Right hindlimb (tissue), 1 donor: ENCODE measurements around the gene MAGI1.
"Not testable (repeated sequence)": the region's sequence is repeated elsewhere in the genome, so short reads cannot be mapped to it uniquely, and the experiment has no call there.

Source experiments
- DNase-seq: peaks from one replicate; pipeline ENCODE4 v3.0.0-alpha.2; 2018

The MAGI1 gene

DNA sequence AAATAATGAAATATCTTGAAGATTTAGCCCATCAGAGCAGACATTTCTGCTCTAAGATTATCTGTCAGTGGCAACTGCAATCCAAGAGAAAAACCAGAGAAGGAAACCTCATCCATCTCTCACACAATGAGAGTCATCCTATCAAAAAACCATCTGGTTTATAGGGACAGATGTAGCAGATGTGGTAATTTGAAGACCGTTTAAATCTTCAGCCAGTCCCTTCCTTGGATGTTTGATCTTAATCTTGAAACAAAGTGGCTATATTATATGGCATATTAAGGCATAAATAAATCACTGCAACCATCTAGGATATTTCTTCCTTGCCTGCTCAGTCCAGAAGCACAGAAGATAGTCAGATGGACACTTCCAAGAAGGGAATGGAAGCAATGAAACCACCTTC, 305.3 kb downstream of the MAGI1 start:
- no peak for DNase-seq

DNA sequence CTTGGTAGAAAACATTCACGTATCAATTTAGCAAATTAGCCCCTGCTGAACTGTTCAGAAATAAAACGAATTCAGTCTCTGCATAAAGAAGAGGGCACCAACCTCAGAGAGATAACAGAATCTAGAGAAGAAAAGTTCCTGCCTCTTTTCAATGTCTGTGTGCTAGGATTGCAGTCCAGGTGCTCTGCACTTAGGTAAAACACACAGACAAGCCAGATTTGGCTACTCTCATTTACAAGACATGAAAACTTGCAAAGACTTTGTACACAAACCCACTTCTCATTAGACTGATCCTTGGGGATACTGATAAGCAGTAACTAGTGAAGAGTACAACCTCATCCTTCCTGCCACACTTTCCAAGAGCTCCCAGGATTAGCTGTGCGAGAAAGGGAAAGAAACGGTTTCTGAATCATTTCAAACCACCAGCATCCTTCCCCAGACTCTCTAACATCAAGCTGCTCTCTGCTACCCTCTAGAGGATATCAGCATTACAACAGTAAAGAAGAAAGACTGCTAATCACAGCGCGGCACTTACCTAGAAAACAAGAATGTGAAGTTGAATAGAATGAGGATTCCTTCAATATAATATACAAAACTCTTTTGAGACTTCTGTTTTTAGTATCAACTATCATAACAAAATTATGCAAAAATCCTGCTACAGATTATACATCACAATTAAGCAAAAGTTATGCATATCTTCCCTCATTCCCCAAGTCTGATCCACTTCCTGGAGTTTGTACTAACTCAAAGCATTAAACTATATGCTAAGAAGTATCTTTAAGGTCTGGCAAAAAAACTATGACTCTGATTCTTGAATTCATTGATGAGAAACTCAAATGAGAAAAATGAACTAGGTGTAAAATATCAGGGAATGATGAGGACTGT, 306.4 kb downstream of the MAGI1 start:
- no peak for DNase-seq

DNA sequence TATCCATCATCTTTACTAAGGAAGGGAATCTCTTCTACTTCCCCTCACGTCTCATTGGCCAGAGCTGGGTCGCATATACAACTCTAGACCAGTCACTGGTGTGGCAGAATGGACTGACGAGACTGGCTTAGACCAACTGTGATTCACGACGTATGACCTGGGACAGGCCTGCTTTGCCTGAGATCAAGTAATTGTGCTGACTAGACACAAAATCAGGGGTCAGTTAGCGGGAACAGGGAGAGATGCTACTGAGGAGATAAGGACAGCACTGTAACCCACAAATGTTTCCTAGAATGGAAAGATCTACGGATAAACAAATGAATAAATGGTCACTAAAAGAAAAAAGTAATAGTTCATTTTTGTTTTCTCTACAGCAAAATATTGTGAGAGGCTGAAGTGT, 308.3 kb downstream of the MAGI1 start:
- DNase-seq: no peak

DNA sequence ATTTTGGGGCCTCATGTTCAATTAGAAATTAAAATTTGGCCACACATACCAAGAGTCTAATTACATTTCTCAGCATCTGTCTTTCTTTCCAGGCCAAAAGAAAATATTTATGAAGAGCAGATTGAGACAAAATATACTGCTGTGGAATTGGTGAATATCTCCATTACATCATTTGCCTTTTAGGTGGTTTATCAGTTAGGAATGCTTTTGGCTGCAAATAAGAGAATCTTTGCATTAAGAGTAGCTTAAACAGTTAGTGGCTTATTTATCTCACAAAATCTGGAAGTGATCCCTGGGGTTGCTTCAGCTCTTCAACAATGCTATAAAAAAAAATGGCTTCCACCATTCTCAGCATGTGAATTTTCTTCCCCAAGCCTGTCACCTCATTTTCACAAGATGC, 308.7 kb downstream of the MAGI1 start:
- DNase-seq: no peak

DNA sequence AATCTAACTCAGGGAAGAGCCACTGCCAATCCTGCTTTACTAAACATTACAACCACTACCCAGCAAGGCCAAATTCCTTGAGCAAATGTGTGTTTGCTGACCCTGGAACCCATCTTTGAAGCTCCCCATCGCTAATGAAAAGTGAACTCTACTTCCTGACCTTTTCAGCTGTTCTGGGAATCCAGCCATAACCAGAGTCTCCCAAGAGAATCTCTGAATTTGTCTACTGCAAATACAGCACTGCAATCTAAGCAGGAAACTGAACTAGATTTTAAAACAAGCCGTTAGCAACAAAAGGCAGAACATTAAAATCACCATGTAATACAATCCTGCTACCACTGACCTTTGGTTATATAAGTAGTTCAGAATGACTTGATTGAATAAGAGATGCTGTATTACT, 309.2 kb downstream of the MAGI1 start:
- DNase-seq: peak; percentile 80

DNA sequence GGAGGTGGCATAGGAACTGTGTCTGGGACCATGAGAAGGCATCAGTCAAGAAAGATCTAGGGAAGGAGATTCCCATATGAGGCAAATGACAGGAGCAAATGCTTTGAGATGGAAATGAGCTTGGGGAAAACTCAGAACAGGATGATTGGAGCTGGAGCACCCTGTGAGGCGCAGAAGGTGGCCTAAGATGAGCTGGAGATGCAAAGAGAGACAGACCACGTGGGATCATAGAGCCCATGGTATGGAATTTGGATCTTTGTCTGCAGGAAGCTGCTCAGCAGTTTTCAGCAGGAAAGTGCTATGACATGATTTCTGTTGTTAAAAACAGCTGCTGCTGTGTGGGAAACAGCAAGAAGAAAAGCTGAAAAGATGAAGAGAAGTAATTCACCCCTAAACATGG, 310.6 kb downstream of the MAGI1 start:
- DNase-seq: no peak

DNA sequence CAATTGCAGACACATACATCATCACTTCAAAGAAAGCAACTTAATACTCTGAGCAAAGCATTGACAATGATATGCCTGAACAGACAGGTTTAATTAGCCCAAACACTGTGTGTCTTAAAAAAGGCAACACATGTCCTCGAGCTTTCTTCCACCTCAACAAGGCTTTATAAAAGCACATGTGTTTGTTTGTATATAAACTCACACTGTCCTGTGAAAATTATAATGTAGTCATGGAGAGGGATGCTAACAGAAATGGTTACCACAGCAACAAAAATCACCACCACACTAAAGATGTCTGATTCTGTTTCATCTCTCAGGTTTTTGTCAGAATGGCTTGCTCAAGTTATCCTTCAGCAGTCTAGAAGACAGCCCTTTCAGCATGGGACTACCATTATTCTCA, 314.7 kb downstream of the MAGI1 start:
- DNase-seq: no peak

DNA sequence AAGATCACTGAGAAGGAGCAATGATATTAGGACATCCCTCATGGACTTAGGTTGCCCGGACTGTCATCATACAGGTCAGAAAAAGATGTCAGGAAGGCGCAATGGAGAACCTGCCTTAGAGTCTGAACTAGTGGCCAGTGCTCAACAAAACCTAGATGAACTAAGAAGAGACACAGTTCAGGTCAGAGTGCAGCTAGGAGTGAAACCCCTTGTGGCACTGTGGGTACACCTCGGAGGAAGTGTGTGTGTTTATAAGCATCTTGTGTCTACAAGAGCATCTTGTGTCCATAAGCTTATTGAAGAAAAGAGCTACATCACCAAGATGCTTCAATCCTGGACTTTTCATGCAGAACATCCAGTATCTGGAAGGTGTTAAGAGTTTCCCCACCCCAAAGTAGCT, 315.7 kb downstream of the MAGI1 start:
- no peak for DNase-seq

DNA sequence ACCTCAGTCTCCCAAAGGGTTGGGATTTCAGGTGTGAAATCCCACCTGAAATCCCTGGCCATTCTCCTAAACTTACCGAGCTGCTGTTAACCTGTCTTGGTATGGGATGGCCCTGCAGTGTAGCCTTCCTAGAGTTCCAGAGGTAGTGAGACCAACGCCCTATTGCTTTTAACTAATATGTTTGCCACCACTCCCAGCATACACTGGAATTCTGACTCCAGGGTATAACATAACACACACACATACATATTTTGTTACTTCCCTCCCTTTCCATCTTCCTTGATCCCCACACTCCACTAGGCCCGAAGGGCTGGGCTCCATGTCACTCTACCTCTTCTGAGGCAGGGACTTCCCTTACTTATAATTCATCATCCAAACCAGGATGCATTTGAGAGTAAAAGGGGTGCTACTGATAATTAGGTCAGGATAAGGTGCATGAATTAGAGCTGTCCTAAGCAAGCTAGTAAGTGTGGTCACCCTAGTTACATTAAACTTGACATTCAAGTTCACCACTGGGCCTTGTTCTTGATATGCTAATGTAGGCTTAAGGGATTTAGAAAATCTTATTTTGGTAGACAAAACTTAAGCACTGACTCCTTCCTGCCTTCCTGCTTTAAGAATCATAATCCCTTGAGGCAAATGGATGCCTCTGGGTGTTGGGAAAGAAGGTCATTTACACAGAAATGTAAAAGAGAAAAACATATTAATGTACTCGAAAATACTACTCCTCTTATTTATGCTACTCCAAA, 317.6 kb downstream of the MAGI1 start:
- DNase-seq: no peak

DNA sequence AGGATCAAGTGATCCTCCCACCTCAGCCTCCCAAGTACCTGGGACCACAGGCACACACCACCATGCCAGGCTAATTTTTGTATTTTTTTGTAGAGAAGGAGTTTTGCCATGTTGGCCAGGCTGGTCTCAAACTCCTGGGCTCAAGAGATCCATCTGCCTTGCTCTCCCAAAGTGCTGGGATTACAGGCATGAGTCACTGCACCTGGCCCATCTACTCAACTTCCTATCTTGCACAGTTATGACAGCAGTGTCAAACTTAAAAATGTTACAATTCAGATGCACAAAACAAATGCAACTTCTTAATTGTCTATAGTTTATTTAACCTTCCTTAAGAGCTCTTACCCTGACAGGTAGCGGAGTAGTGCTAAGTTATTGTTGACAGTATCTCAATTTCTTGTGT, 319.1 kb downstream of the MAGI1 start:
- DNase-seq: not testable (repeated sequence)

DNA sequence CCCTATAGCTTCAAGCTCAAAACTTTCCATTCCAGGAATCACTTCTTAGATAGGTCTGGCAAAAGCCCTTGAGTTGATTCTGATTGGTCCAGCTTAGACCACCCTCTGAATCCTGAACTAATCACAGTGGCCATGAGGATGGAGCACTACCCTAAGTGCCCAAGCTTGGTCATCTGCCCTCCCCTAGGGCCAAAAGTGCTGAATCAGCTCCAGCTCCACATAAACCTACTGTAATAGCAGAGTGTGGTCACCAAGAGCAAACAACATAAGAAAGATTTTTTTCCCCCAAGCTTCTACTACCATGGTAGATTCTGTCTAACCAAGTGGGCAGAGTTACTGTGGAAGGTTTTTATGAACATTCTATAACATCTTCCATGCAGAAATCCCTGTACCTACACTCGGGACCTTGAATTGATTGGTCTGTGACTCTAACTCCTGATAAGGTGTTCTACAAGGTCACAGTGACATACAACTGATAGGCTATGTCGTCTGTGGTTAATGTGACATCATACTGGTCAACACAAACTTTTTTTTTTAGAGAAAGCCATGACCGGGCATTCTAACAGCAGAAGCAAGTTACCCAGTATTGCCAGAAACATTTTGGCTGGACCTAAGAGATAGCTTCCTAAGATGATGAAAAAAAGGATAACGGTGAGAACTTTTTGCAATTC, 320.9 kb downstream of the MAGI1 start:
- no peak for DNase-seq

DNA sequence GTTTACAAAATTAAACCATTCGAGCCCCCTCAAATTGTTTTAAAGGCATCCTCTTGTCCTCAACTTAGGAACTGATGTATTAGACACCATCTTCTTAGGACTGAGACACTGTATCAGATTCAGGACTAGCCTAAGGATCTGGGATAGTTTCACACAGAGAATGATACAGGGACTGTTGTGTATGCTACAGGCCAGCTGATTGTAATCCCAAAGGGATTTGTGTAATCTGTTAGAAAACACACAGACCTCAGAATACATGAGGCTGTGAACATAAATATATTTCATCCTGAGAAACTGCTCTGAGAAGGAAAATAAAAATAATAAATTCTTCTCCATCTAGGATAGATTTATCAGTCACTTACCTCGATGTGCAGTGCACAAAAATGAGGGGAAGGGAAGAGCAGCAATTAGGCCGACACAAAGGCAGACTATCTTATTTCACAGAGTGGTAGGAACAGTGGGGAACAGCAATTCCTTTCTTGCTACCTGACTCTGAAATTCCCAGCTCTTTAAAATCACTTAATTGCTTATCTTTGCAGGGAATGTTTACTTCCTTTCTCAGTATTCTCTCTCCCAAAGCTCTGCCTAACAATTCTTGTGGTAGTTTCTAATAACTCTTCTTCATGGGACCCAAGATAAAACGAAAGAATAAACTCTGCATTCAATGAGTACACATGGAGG, 322.5 kb downstream of the MAGI1 start:
- no peak for DNase-seq

DNA sequence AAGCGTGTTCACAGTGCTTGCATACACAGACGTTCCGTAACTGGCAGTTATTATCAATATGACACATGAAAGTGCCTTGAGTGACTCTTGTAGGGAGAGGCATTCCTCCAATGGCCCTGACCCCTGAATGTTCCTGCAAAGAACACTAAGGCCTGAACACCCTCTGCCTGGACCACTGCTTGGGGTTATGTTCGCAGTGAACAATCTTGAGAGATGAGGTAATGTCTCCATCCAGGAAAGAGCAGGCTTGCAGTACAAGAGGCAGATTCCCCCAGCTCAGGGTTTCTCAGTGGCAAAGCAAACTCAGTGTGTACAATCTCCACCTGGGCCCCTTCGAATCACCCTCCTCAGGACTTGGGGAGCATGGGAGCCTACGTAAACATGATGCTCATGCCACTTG, 324.6 kb downstream of the MAGI1 start:
- peak; percentile 24 for DNase-seq

DNA sequence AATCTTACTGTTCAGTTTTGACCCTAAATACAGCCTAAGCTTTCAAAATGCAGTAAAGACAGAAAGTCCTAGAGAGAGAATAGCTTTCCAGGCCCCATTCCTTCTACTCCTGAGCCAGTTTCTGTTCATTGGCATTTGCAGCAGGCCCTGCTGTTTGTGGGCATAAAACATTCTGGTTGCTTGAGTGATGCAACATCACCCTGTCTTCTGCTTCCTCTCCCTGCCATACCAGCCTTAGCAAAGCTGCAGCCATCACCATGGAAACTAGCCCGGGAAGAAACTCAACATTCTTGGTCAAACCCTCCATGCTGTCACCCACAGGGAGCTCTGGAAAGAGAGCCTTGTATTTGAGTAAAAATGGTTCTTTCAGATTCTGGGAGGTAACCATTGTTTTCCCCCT, 325.7 kb downstream of the MAGI1 start:
- peak; percentile 52 for DNase-seq

DNA sequence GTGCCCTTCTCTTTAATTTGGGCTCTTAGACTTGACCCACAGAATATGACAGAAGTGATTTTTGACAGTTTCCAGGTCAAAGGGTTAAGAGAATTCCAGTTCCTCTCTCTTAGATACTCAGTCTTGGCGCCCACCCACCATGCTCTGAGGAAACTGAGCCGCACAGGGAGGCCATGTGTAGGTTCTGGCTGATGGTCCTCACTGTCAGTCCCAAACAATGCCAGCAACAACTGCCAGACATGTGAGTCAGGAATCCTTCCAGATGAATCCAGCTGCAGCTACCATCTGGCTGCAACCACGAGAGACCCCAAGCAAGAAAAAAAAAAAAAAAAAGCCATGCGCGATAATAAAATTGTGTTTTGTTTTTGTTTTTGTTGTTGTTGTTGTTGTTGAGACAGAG, 326.6 kb downstream of the MAGI1 start:
- DNase-seq: peak; percentile 61

DNA sequence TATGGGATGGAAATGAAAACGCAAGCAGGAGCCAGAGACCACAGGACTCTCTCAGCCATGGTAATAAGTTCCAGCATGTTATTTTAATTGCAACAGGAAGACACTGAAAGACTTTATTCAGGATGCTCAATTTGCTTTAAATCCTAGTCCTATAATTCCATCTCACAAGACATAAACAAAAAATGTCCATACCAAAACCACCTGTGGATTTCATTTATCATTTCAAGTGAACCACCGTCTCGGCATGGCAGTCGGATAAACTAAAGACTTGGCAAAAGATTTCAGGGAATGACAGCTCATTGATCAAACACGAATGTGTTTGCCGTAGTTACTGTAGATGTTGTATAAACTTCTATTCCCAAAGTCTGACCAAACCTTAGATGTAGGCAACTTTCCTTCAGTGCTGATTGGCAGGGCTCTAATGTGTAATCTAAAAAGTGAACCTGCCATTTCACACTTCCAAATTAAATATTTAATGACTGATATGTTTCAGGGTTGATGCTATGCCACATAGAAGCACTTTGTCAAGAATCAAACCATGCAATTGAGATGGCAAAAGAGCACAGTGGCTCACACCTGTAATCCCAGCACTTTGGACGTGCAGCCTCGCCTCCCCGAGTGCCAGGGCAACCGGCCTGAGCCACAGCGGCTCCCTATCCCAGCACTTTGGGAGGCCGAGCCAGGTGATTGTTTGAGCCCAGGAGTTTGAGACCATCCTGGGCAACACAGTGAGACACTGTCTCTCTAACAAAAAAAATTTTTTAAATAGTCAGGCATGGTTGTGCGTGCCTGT, 331.7 kb downstream of the MAGI1 start:
- DNase-seq: no peak

DNA sequence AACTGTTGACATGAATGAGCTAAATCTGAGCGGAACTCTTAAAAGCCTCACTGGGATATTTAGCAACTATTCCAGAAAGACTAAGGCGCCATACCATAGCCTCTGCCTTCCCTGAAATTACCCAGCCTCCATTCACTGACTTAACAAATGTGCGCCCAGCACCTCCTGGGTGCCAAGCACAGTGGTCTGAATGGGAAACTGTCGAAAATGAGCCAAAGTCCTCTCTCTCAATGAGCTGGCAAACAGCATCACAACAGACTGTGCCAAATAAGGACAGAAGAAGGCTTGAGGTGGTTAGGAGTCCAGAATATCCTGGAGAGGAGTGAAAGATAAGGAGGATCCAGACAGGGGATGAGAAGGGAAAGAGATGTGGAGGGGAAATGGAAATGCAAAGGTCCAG, 332.4 kb downstream of the MAGI1 start:
- no peak for DNase-seq

DNA sequence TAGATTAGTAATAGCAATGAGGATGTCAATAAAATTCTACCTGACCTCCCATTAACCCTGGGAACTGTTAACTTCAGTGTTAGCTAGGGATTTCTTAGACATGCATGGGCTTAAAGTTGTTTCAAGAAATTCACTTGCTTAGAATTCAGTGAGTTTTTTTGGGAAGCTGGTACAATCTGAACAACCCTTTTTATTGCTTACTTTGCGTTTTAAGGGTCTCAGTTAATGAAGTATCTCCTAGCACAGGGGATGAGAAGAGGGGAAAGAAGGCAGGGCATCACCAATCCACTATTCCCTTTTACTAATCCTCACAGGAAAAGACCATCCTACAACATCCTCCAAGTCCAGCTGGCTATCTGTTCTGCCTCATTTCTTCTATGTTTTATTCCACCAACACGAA, 334.9 kb downstream of the MAGI1 start:
- DNase-seq: no peak

DNA sequence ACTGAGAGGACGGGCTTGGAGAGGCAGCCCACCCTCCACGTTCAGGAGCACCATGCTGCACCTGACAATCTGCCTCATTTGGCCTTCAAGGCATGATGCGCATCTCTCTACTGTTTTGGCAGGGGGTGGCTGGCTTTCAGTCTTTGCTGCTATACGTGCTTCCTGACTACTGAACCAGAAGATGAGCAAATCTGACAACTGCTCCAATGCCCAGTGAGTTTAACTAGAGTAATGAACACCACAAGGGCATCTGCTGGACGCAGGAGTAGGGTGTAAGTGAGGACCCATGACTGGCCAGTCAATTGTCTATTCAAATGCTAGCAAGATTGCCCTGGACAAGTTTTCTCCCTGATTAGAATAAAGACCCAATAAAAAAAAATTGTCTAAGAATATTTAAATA, 335.7 kb downstream of the MAGI1 start:
- DNase-seq: no peak

DNA sequence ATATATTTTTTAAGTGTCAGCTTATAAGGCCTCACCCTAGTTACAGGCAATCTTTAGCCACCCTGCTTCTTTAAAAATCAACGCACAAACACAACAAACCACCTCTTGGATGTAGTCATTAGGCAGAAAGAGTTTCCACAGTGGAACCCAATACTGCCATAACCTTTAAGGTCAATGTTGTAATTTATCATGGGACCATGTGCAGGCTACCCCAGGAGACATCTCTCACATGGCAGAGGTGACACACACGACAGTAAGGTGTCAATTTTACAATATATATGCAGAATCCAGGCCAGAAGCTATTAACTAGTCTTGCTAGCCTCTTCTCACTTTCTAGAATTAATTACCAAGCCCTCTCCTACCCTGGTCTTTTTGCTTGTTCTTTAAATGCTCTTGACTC, 336.5 kb downstream of the MAGI1 start:
- no peak for DNase-seq

DNA sequence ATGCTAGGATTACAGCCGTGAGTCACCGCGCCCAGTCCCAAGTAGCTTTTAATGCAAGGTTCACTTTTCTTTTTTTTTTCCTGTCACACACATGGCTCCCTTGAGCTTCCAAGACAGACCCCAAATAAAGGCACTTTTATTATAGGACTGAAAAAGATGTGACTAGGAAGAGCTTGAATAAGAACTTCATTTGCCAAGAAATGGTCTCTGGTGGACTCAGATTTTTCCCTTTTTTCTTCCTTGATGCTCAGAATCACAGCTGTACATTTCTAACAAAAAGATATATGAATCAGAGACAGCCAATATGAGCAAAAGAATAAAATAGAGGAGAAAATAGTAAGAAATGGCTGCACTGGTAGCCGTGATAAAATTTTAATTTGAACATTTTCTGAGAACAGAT, 337.2 kb downstream of the MAGI1 start:
- DNase-seq: no peak

DNA sequence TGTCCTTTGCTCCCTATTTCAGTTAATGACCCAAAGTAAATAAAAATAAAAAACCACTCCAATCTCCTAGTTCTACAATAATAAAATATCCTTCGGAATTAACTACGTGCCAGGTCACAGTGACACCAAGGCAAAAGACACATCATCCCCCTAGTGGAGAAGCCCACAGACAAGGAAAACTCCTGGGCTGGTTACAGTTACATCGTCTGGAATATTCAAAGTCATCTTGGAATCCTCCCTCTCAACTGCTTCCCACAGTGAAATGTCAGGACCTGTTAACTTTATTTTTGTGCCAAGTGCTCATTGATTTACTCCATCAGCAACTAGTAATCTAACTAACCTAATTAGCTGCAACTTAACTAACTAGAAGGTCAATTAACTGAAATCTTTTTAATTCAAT, 349.3 kb downstream of the MAGI1 start:
- no peak for DNase-seq
